Measurements from ENCODE around the gene MAD2L2. TPM values are rescaled to one million over a fixed set of nuclear protein-coding genes. Genes with fewer than 3 reads are reported as not detected.

MAD2L2 gene
- total RNA-seq, 1 donor, result 28.7 TPM

Other genes starting within 250 kb of the MAD2L2 start
- gene DISP3, start 202.0 kb downstream of the MAD2L2 start, total RNA-seq, result 0.21 TPM
- 2.6 TPM for gene FBXO2, start 26.7 kb downstream of the MAD2L2 start, total RNA-seq
- 15.2 TPM for gene FBXO44, start 26.3 kb downstream of the MAD2L2 start, total RNA-seq
- gene FBXO6, start 16.9 kb downstream of the MAD2L2 start, total RNA-seq, result 8.1 TPM
- gene DRAXIN, start 10.6 kb upstream of the MAD2L2 start, total RNA-seq, result 0.31 TPM
- gene AGTRAP, start 55.0 kb upstream of the MAD2L2 start, total RNA-seq, result 62.0 TPM
- not detected for gene C1orf167, start 81.0 kb upstream of the MAD2L2 start, total RNA-seq
- gene MTHFR, start 124.8 kb upstream of the MAD2L2 start, total RNA-seq, result 28.4 TPM
- 7.8 TPM for gene CLCN6, start 125.0 kb upstream of the MAD2L2 start, total RNA-seq
- gene NPPA, start 166.6 kb upstream of the MAD2L2 start, total RNA-seq, result not detected
- not detected for gene NPPB, start 177.8 kb upstream of the MAD2L2 start, total RNA-seq
- gene KIAA2013, start 245.3 kb upstream of the MAD2L2 start, total RNA-seq, result 27.3 TPM

Measured in mononuclear cell (primary cell).